Uterus (tissue), 2 donors: Measurements from ENCODE around the gene ZG16.

Source experiments
- CTCF ChIP-seq, 4 experiments: fragments of 200-600 bp in 2 of 4; fragments of 450-650 bp in 2 of 4; sonication (generic) in 2 of 4; IDR thresholded peaks; one replicate each; pipeline ENCODE4 v1.5.1; 2016 to 2019; ENCODE audit warnings: antibody characterized with exemption in 4 of 4, mild to moderate bottlenecking in 2 of 4, moderate library complexity in 1 of 4
- POLR2A ChIP-seq, 2 donors: fragments of 450-650 bp; IDR thresholded peaks; one replicate each; pipeline ENCODE4 v1.6.1; 2016; ENCODE audit warnings: antibody characterized with exemption in 2 of 2, mild to moderate bottlenecking in 1 of 2, moderate library complexity in 1 of 2

GRCh38 chr16:29745121-29745852 lies 32.8 kb upstream of the ZG16 start:
- TF ChIP-seq CTCF (IDR thresholded peaks at IDR 0.05) (no peak), POLR2A (IDR thresholded peaks at IDR 0.05) (no peak)
